22Rv1 (cell line): Measurements from ENCODE around the gene RBM41.

ENCODE experiments used
- CTCF ChIP-seq: fragments of 450-650 bp; IDR thresholded peaks from 2 replicates; pipeline ENCODE4 v1.5.1; 2017; ENCODE audit warnings: mild to moderate bottlenecking
- ZFX ChIP-seq: fragments of 450-650 bp; IDR thresholded peaks from 2 replicates; pipeline ENCODE4 v1.6.1; 2017; ENCODE audit warnings: antibody characterized with exemption, borderline replicate concordance

DNA sequence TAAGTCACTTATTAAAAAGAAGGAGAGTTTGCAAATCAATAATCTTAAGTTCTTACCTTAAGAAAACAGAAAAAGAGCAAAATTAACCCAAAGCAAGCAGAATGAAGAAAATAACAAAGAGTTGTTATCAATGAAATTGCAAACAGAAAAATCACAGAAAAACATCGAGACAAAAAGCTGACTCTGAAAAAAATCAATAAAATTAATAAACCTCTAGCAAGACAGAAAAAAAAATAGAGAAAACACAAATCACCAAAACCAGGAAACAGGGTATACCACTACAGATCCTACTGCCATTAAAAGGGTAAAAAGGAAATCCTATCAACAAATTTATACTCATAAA lies 17.3 kb upstream of the RBM41 start:
- TF ChIP-seq CTCF: no peak
- TF ChIP-seq ZFX: no peak
